Skeletal muscle cell (primary cell): ENCODE results near the gene GMEB1.
A peak's percentile ranks its signal among the peaks of the same experiment; 100 is the strongest.
"Not testable (repeated sequence)": the region's sequence is repeated elsewhere in the genome, so short reads cannot be mapped to it uniquely, and the experiment has no call there.

ENCODE experiments used
- DNase-seq: peaks from one replicate; pipeline ENCODE4 v3.0.0-alpha.2; 2010; ENCODE audit warnings: low read depth
- H3K4me3 ChIP-seq: 2 replicates; pipeline ENCODE4 v1.5.1; 2011; ENCODE audit warnings: low read depth, mild to moderate bottlenecking, control low read depth, low read length, moderate library complexity

GMEB1 gene, protein sequence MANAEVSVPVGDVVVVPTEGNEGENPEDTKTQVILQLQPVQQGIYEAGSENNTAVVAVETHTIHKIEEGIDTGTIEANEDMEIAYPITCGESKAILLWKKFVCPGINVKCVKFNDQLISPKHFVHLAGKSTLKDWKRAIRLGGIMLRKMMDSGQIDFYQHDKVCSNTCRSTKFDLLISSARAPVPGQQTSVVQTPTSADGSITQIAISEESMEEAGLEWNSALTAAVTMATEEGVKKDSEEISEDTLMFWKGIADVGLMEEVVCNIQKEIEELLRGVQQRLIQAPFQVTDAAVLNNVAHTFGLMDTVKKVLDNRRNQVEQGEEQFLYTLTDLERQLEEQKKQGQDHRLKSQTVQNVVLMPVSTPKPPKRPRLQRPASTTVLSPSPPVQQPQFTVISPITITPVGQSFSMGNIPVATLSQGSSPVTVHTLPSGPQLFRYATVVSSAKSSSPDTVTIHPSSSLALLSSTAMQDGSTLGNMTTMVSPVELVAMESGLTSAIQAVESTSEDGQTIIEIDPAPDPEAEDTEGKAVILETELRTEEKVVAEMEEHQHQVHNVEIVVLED

DNA sequence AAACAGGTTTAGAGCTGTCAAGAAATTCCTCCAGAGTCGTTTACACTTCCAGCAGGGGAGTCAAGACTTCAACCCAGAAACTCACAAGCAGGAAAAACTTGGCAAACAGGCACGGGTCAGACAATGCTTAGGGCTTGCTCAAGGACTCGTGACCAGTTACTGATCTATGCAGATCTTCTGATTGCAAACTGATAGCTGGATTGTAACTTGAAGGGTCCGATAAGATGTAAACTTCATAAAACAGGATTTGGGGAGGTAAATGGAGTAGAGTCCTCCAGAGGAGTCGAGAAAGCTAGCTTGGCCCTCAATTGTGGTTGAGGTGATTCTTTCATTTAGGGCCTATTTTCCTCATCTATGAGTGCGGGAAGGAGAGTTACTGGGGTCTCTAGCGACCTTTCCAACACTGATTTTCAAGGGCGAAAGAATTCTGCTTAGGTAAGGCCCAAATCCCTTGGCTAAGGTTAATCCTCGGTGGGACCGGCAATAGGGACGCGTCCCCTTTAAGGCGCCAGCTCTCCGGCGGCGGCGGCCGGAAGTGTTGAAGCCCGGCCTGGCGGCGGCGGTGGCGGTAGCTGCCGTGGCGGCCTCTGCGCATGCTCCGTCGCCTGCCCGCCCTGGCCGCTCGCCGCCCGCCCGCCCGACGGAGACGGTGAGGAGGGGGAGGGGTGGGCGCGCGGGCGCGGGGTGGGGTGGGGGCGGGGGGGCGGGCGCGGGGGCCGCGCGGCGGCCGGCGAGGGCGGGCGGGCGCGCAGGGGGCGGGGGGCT, at the start of gene GMEB1:
Gene GMEB1, plus strand, starts transcription at position 594 of the 765 bp plus-strand sequence. CDS start 14,829 bp downstream, outside the sequence.
- DNase-seq = no peak
- peak within 1 kb of the TSS; percentile 84 for H3K4me3 ChIP-seq

DNA sequence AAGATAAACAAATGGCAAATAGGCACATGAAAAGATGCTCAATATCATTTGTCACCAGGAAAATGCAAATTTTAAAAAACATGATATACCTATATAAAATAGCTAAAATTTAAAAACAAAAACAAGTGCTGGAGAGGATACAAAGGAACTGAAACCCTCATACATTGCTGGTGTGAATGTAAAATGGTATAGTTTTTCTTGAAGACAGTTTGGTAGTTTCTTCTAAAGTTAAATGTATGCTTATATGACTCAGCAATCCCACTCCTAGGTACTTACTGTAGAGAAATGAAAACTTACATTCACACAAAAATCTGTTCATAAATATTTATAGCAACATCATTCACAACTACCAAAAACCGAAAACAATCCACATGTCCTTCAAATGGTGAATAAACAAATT, 36.9 kb upstream of the GMEB1 start:
- H3K4me3 ChIP-seq = no peak overlapping the region
- no peak for DNase-seq

DNA sequence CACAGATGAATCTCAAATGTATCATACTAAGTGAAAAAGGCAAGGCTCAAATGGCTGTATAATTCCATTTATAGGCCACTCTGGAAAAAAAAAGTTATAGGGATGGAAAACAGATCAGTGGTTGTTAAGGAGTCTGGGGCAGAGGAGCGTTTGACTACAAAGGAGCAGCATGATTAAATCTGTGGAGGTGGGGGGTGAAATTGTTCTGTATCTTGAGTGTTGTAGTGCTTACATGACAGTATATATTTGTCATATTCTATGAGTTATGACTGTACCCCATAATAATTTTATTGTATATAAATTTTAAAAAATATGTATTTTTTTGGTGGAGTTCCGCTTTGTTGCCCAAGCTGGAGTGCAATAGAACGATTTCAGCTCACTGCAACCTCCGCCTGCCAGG, 36.0 kb upstream of the GMEB1 start:
- DNase-seq = no peak
- H3K4me3 ChIP-seq = no peak overlapping the region

DNA sequence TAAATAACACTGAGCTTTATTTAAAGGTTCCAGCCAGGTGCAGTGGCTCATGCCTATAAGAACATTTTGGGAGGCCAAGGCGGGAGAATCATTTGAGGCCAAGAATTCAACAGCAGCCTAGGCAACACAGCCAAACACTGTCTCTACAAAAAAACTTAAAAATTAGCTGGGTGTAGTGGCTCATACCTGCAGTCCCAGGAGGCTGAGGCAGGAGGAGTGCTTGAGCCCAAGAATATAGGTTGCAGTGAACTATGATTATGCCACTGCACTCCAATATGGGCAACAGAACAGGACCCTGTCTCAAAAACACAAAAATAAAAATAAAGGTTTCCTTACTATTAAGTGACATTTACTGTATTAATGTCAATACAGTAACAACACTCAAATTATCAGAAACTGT, 27.8 kb upstream of the GMEB1 start:
- H3K4me3 ChIP-seq = no peak overlapping the region
- DNase-seq = no peak

DNA sequence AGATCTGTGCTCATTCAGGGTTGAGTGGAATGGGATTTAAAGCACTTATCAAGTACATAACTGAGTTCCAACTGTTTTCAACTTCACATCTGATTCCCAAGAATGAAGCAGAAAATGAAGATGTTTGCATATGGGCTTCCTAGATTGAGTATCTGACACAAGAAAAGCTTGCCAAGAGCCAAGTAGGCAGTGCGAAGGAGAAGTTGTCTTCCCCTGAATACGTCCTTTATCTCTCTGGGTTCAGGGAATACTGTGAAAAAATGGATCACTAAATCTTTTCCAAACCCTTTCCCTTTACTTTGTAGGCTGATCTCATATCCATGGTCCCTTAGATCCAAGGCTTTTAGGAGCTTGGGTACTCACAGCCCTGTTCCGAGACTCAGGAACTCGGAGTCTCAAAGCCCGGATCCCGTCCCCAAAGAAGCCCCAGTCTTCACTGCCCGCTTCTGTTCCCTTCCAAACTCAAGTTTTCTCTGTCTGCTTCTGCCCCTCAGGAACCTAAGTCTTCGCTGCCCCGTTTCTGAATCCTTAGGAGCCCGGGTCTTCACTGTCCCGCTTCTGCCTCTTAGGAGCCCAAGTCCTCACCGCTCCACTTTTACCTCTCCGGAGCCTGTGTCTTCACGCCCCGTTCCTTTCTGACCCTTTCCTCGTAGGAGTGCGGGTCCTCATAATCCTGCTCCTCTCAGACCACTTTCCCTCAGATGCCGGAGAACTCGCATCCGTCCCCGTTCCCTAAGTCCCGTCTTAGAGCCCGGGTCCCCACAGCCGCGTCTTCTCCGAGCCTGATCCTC, 26.3 kb upstream of the GMEB1 start:
- peak overlapping the region; percentile 61 for H3K4me3 ChIP-seq
- DNase-seq = no peak

DNA sequence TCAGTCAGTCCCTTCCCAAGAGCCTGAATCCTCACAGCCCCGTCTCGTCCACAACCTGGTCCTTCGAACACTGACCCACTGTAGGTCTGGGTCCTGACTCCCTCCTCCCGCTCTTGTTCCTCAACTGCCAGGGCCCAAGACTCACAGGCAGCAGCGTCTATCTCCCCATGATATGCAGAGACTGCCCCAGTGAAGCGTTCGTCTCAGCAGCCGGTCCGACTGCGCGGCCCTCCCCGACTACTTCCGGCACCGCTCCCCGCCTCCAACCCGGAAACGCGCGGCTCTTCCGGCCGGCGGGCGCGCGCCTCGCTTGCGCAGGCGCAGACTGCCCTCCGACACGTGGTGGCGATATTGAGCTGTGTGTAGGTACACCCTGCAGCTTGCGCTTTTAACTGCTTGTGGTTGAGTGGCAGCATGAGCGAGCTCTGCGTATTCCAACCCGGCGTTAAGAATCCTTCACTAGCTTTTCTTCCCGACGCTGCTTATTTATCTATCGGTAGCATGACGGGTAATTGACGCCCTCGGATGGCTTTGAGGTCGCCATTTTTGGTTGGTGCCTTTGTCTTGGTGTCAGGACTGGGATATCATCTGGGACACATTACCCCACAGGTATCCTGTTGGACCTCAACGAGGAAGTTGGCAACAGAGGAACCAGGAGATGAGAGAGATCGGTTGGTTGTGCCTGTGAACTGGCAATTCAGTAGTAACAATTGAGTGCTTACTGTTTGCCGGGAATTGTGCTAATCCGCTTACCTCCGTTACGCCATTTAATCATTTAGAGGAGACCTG, 25.5 kb upstream of the GMEB1 start, which contains the start of gene TAF12:
Gene TAF12, minus strand, starts transcription at position 221 of the 789 bp plus-strand sequence. CDS start 20,986 bp downstream, outside the sequence.
- peak within 1 kb of the TSS; percentile 61 for H3K4me3 ChIP-seq
- DNase-seq = peak; percentile 85

DNA sequence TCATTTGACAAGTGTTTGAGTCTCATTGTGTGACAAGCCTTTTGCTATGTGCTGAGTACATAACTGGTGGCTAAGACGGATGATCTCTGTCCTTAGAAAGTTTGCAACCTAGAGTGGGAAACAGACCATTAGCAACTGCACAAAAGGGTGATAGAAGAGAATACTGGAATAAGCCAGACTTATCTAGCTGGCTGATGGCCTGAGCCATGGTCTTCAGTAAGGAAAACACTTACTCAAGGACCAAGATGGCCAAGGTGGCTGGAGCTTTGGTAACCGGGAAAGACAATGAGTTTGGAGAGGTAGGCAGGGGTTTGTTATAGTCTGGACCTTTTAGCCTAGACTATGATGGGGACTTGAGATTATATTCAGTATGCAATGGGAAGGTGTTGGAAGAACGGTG, 24.1 kb upstream of the GMEB1 start:
- no peak overlapping the region for H3K4me3 ChIP-seq
- DNase-seq = no peak

DNA sequence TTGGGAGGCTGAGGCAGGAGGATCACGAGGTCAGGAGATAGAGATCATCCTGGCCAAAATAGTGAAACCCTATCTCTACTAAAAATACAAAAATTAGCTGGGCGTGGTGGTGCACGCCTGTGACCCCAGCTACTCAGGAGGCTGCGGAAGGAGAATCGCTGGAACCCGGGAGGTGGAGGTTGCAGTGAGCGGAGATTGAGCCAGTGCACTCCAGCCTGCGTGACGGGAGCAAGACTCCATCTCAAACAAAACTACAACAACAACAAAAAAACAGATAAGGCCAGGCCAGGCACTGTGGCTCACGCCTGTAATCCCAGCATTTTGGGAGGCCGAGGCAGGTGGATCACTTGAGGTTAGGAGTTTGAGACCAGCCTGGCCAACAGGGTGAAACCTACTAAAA, 23.2 kb upstream of the GMEB1 start:
- not testable (repeated sequence) for H3K4me3 ChIP-seq, DNase-seq

DNA sequence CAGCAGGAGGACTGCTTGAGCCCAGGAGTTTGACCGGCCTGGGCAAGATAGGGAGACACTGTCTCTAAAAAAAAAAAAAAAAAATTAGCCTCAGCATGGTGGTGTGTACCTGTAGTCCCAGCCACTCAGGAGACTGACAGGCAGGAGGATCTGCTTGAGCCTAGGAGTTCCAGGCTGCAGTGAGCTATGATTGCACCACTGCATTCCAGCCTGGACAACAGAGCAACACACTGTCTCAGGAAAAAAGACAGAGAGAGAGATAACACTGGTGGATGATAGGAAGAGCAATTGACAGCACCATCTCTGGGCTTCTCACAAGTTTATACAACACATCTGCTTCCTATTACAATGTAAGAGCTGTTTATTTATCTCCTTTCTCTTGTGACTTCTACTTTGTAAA, 22.5 kb upstream of the GMEB1 start:
- no peak for DNase-seq
- H3K4me3 ChIP-seq = no peak overlapping the region

DNA sequence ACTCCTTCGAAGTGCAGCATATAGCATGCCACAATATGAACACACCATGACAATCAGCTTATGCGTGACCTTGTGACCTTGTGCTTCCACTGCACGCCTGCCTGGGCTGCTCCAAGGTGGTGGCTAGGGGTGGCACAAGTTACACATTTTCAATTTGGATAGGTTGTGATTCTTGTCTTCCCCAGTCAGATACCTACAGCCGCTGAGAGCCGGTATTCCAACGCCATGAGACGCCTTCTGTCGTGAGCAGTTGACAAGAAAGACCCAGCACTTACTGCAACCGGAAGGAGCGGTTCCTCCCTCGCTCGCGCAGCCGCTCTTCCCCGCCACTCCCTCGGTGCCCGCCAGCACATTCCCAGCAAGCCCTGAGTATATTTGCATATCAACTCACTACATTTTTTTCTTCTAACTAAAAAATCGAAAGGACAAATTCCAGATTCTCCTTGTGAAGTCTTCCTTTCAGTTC, 20.5 kb upstream of the GMEB1 start:
- H3K4me3 ChIP-seq = peak overlapping the region; percentile 42
- DNase-seq = peak; percentile 77

DNA sequence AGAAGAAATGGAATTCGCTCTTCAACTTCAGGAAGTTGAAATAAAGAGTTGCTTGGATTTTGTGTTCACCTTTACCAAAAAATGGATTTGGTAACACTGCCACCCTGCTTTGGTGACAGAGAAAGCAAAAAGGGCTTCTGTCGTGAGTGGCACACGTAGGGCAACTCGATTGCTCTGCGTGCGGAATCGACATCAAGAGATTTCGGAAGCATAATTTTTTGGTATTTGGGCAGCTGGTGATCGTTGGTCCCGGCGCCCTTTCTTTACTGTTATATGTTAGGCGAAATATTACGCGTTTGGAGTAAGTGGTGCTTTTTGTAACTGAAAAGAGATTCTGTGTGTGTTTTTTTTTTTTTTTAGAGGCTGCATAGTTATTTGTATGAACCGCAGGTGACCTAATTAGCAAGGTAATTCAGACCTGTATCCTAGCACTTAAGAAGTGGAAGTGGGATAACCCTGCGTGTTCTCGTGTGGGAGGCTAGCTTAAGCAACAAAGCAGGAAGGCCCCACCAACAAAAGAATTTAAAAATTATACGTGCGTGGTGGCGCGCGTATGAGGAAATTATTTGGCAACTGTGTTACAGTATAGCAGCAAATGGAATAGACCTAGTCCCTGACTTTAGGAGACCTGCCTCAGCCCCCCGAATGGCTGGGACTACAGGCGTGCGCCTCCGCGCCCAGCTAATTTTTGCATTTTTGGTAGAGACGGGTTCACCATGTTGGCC, 19.9 kb upstream of the GMEB1 start, which contains the start of gene RNU11:
Gene RNU11, plus strand, starts transcription at position 127 of the 725 bp plus-strand sequence.
- DNase-seq = peak; percentile 98
- H3K4me3 ChIP-seq = peak within 1 kb of the TSS; percentile 42

DNA sequence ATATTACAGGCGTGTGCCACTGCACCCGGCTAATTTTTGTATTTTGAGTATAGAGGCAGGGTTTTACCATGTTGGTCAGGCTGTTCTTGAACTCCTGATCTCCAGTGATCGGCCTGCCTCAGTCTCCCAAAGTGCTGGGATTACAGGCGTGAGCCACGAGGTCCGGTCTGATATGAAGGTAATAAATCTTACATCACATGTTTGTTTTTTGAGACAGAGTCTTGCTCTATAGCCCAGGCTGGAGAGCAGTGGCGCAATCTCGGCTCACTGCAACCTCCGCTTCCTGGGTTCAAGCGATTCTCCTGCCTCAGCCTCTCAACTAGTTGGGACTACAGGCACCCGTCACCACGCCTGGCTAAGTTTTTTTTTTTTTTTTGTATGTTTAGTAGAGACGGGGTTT, 15.5 kb upstream of the GMEB1 start:
- not testable (repeated sequence) for H3K4me3 ChIP-seq, DNase-seq

DNA sequence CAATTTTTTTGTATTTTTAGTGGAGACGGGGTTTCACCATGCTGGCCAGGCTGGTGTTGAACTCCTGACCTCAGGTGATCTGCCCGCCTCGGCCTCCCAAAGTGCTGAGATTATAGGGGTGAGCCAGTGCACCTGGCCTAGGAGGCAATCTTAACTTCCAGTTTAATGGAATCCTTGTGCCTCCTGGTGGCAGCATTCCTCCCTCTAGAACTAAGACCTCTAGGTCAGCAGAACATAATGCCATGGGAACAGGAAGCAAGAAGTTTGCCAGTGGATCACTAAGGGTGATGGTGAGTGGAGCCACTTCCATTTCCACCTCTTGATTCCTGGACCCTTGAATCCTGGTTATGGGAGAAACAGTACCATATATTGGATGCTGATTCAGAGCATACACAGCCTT, 14.7 kb upstream of the GMEB1 start:
- not testable (repeated sequence) for DNase-seq

DNA sequence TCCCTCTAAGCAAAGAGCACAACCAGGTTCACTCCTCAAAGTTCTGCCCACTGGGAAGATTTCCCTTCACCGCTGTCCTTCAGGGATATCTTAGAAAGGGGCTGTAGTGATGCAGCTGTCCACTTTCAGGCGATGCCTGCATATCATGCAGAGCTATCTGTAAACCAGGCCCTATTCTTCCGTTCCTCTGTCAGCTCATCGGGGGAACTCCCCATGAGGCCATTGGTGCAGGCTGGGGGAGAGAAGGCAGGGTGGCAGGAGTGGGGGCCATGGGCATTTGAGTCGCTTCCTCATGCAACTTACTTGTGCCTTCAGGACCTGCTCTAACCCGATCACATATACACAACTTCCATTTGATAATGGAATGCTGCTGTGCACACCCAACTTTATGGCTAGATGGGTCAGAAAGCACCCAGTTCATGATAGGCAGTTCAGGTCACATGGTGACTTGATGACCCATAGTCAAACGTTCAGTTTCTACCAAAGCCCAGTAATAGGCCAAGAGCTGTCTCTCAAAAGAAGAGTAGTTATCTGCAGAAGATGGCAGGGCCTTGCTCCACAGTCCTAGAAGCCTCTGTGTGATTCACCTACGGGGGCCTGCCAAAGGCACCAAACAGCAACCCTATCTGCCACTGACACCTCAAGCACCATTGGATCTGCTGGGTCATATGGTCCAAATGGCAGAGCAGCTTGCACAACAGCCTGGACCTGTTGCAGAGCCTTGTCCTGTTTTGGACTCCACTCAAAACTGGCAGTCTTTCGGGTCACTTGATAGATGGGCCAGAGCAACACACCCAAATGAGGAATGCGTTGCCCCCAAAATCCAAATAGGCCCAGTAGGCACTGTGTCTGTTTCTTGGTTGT, 12.9 kb upstream of the GMEB1 start:
- H3K4me3 ChIP-seq, DNase-seq: not testable (repeated sequence)

More for the DNA sequence above, 14.7 kb upstream of the GMEB1 start:
- not testable (repeated sequence) for H3K4me3 ChIP-seq

DNA sequence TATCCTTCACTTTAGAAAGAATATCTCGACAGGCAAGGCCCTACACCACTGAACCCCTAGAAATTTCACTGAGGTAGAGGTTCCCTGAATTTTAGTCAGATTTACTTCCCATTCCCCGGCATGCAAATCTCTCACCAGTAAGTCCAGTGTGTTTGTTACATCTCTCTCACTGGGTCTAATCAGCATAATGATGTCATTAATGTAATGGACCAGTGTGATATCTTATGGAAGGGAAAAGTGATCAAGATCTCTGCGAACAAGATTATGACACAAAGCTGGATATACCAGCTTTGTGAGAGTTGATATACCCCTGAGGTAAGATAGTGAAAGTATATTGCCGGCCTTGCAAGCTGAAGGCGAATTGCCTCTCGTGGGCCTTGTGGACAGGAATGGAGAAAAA, 12.2 kb upstream of the GMEB1 start:
- no peak overlapping the region for H3K4me3 ChIP-seq
- DNase-seq = no peak

DNA sequence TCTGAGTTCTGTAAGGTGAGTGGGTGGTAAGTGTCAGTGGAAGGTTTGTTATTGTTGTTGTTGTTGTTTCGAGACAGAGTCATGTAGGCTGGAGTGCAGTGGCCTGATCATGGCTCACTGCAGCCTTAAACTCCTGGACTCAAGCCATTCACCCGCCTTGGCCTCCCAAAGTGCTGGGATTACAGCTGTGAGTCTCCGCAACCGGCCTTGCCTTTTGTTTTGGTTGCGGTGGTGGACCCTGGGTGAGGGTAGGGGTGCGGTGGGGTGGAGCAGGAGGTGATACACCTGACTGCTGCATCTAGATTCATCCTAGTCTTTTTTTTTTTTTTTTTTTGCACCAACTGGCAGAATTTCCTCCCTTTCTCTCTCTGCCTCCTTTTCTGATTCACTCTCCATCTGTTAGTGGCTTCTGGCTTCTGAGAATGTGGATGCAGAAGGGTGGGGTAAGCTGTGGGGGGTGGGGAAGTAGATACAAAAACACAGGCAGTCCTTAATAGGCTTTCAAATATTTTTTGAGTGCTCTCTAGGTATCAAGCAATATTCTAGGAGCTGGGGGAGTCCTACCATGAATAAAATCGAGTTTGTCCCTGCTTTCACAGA, 4.6 kb upstream of the GMEB1 start:
- no peak for DNase-seq
- H3K4me3 ChIP-seq = no peak overlapping the region

DNA sequence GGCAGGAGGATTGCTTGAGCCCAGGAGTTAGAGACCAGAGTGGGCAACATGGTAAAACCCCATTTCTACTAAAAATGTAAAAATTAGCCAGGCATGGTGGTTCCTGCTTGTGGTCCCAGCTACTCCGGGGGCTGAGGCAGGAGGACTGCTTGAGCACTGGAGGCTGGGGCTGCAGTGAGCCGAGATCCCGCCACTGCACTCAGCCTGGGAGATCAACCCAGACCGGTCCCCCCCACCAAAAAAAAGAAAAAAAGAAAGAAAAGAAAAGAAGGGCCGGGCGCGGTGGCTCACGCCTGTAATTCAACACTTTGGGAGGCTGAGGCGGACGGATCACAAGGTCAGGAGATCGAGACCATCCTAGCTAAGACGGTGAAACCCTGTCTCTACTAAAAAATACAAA, 1.8 kb upstream of the GMEB1 start:
- DNase-seq = no peak
- no peak overlapping the region for H3K4me3 ChIP-seq
